ENCODE measurements around the gene CEBPB.

CEBPB gene

DNA sequence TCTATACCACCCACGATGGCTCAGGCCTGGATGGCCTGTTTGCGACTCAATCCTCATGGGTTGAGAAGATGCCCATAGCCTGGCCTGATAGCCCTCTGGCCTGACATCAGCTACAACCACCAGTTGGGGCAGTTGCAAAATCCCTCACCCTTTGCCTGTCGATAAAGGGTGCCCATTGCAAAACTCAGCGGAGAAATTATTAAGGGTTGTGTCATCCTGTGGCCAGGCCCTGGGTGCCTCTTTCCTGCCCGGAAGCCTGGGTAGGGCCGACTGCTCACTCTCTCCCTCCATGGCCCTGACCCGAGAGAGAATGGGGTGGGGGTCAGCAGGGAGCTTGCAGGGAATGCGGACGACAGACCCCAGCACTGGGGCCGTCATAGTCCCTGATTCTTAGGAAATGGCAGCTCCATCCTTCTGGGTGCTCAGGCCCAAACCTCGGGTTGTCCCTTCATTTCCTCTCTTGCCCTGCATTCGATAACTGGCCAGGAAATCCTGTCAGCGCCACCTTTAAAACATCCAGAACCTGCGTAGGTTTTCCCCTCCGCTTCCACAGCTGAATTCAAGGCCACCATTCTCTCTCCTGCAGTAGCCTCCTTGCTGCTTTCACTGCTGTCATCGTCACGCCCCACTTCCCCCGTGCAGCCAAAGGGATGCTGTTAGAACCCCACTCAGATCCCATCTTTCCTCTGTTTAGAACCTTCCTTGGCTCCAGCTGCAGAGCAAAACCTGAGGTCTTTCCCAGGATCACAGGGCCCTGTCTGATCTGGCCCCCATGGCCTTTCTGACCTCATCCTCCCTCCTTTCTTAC lies 31.1 kb downstream of the CEBPB start:
- Mint-ChIP-seq H3K4me3 (no peak overlapping the region), H3K9me3 (no peaks in the 10 kb centered on the region), H3K4me1 (ENCODE audit: low read depth) (peaks cover 10% of the 10 kb centered on the region), H3K27me3 (no peaks in the 10 kb centered on the region), H3K36me3 (ENCODE audit: low read depth) (no peaks in the 10 kb centered on the region), H3K27ac (peak overlapping the region; percentile 2)

DNA sequence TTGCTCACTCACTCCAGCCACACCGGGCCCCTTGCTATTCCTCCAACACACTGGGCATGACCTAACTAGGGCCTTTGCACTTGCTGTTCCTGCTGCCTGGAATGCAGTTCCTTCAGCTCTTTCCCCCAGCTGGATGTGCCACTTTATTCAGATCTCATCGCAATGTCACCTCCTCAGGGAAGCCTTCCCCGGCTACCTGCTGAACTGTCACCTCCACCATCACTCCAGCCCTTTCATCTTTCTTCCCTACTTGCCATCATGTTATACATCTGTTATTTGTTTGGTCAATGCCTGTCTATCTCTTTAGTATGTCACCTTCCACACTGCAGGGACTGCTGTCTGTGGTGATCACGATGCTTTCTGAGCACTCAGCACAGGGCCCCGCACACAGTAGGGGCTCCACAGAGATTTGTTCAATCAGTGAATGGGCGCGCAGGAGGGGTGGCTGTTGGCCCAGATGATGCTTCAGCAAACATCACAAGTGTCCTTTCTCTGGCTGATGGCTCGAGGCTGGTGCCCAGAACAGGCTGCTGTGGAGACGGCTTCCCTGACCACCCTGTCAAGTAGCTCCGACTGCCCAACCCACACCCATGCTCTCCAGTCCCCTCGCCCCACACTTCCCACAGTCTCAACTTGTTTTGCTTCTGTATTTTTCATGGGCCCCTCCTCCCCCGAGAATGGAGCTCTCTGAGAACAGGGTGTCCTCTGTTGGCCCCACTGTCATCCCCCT lies 31.8 kb downstream of the CEBPB start:
- H3K9me3 Mint-ChIP-seq: no peaks in the 10 kb centered on the region

DNA sequence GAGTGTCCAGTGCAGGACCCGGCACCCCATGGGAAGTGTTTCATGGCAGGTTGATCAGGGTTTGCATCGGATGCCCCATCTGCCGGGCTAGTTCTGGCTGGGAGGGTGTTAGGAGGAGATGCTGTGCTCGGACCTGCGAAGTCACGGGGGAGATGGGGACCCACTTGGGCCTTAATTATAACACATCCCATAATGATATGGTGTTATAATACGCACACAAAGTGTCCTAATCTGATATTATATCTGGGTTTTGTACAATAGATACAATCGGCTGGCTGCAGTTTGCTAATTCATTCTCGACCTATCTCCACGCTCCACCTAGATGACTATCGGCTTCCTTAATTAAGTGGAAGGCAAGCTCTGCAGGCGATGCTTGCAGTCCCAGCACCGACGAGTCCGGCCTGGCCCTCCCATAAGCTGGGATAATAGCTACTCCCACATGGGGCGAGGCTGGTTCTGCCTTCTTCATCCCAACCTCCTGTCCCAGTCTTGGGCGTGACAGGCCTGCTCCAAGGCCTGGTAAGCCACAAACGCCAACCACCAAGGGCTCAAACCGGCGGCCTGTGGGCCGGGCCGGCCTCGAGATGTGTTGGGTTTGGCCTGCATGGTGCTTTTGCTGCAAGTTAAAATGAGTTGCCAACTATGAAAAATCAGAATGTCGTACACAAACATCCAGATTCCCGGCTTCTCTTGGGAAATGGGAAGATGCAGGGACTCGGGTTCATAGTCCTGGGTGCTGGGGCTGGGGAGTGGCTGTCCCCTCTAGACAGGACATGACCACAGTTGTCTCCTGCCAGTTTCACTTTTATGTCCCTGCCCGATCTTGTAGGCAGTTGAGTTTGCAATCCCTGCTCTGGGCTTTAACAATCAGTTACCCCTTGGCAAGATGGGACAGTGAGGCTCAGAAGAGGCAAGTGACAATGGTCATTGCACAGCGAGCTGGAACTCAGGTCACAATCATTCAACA lies 32.7 kb downstream of the CEBPB start:
- Mint-ChIP-seq H3K4me3 (no peak overlapping the region), H3K9me3 (no peaks in the 10 kb centered on the region), H3K4me1 (ENCODE audit: low read depth) (peaks cover 18% of the 10 kb centered on the region), H3K36me3 (ENCODE audit: low read depth) (no peaks in the 10 kb centered on the region), H3K27me3 (no peaks in the 10 kb centered on the region), H3K27ac (no peak overlapping the region)

More for the DNA sequence above, 31.8 kb downstream of the CEBPB start:
- peak overlapping the region; percentile 2 for H3K27ac Mint-ChIP-seq
- peaks cover 18% of the 10 kb centered on the region for H3K4me1 Mint-ChIP-seq (ENCODE audit: low read depth)
- no peaks in the 10 kb centered on the region for H3K36me3 Mint-ChIP-seq (ENCODE audit: low read depth)
- H3K4me3 Mint-ChIP-seq: no peak overlapping the region
- H3K27me3 Mint-ChIP-seq: no peaks in the 10 kb centered on the region

DNA sequence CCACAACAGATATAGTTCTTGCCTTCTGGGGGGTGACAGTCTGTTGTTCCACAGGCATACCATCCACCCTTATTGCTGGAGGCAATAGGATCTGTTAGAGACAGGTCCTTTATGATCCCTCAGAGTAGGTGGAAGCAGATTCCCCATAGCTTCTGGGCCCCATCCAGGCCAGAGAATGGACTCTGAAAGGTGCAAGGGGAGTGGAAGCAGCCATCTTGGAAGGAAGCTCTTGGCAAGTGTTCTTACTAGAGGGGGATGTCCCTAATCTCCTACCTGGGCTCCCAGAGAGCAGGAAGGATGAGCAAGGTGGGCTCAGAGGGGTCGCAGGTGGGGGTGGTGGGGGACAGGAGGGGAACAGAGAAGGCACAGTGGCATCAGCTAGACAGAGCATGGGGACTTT lies 33.4 kb downstream of the CEBPB start:
- no peaks in the 10 kb centered on the region for H3K27me3 Mint-ChIP-seq
- H3K36me3 Mint-ChIP-seq (ENCODE audit: low read depth): no peaks in the 10 kb centered on the region
- no peaks in the 10 kb centered on the region for H3K9me3 Mint-ChIP-seq
- H3K4me3 Mint-ChIP-seq: no peak overlapping the region
- peaks cover 19% of the 10 kb centered on the region for H3K4me1 Mint-ChIP-seq (ENCODE audit: low read depth)
- no peak overlapping the region for H3K27ac Mint-ChIP-seq

DNA sequence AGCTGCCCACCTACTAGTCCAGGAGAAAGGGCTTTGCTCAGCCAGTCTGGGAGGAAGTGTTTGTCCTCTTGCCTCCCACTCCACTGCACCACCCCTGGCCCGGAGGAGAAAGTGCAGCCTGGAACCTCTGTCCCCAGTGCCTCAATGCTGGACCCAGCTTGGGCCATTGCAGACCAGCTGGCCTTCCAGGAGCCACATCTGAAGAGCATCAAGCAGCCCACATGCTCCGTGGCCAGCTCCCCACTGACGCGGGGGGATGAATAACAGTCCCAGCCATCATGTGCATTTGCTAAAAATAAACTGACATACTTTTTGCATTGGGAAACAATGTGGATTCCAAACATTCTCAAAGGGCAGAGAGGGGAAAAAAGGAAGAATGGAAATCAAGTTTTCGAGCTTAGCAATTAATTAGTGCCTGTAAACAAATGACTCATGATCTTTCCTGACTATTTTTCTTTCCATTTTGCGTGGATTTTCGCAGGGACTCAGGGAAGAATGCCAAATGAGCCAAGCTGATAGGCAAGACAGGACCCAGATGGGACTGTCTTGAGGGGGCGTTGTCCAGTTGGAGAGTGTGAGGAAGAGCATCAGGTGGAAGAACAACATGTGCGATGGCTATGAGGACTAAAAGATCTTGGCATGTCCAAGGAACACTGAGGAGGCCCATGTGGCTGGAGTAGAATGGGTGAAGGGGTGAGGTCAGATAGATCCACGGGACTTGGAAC lies 34.1 kb downstream of the CEBPB start:
- Mint-ChIP-seq H3K9me3 (no peaks in the 10 kb centered on the region), H3K27ac (peak overlapping the region; percentile 0), H3K36me3 (ENCODE audit: low read depth) (no peaks in the 10 kb centered on the region), H3K4me3 (no peak overlapping the region), H3K27me3 (no peaks in the 10 kb centered on the region), H3K4me1 (ENCODE audit: low read depth) (peaks cover 21% of the 10 kb centered on the region)

DNA sequence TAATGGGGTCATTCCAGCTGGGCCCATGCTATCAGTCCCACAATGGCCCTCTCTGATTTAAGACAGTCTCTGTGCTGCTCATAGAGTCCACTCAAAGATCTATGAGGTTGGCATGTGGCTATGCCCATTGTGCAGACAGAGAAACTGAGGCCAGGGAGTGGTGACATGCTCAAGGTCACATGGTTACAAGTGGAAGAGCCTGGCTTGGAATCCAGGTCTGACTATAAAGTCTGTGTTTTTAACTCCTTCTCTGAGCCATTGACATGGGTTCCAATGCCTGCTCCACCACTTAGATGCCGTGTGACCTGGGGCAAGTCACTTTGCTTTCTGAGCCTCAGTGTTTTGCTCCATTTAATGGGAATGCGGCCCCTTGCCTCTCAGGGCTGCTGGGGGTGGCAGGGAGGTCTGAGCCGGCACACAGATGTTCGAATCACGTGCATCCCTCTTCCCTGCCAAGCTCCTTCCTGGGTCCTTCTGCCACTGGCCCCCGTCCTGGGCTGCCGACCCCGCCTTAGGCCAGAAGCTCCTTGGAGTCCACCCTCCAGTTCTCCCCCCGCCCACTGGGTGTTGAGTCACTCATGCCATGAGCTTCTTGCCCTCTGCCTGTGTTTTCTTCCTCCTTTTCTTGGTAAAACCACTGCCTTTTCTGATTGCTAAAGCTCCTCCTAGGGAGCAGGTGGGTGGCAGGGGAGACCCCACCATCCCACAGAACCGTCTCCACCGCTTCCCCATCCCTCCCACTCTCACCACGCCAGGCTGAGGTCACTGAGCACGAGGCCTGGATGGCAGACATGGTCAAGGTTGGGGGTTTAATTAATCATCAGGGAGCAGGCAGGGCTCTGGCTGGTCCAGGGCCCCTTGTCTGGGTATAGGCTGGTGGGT lies 35.7 kb downstream of the CEBPB start:
- Mint-ChIP-seq H3K27me3 (no peaks in the 10 kb centered on the region), H3K27ac (peak overlapping the region; percentile 88), H3K9me3 (no peaks in the 10 kb centered on the region), H3K36me3 (ENCODE audit: low read depth) (no peaks in the 10 kb centered on the region), H3K4me1 (ENCODE audit: low read depth) (peaks cover 21% of the 10 kb centered on the region), H3K4me3 (no peak overlapping the region)

DNA sequence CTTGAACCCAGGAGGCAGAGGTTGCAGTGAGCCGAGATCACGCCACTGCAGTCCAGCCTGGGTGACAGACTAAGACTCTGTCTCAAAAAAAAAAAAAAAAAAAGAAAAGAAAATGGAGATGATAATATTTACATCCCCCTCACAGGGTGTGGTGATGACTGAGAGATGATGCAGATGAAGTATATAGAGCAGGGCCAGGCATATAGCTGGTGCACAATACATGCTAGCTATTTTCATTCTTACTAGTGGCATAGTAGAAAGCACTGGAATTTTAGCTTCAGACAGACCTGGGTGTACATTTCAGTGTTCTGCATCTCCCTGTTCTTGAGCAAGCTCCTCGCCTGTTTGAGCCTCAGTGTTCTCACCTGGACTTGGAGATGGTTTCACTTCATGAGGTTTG lies 36.9 kb downstream of the CEBPB start:
- Mint-ChIP-seq H3K36me3 (ENCODE audit: low read depth) (no peaks in the 10 kb centered on the region), H3K9me3 (no peaks in the 10 kb centered on the region), H3K4me3 (no peak overlapping the region), H3K27me3 (no peaks in the 10 kb centered on the region), H3K27ac (peak overlapping the region; percentile 54), H3K4me1 (ENCODE audit: low read depth) (peaks cover 21% of the 10 kb centered on the region)

DNA sequence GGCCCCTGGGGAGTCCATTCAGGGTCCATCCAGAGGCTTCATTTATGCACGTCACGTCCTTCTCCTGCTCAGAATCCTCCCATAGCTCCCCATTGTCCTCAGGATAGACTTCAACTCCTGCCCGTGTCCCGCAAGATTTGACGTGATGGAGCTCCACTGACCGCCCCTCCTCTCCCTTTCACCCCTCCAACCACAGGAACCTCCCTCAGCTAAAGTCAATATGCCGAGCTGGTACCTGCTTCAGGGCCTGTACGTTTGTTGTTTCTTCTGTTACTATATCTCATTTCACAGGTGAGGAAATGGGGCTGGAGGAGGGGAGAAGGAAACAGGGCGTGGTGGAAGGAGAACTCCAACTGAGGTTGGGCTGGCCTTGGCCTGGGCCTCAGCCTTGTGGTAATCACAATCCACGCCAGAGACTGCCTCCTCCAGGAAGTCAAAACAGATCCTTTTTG lies 38.6 kb downstream of the CEBPB start:
- Mint-ChIP-seq H3K36me3 (ENCODE audit: low read depth) (no peaks in the 10 kb centered on the region), H3K9me3 (no peaks in the 10 kb centered on the region), H3K4me3 (no peak overlapping the region), H3K27me3 (no peaks in the 10 kb centered on the region), H3K27ac (no peak overlapping the region), H3K4me1 (ENCODE audit: low read depth) (peaks cover 21% of the 10 kb centered on the region)

DNA sequence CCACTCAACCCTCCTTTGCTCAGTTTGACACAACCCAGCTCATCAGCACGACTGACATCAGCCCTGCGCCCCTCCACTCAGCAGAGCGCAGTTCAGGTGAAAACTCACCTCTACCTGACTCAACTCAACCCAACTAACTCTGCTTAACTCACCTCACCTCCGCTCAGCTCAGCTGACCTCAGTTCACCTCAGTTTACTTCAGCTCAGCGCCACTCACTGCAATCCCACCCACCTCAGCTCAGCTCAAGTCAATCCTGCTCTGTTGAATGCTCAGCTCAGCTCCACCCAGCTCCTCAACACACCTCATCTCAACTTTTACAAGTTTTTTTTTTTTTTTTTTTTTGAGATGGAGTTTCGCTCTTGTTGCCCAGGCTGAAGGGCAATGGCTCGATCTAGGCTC lies 39.6 kb downstream of the CEBPB start:
- Mint-ChIP-seq H3K27ac (peak overlapping the region; percentile 34), H3K4me3 (no peak overlapping the region), H3K36me3 (ENCODE audit: low read depth) (no peaks in the 10 kb centered on the region), H3K9me3 (no peaks in the 10 kb centered on the region), H3K27me3 (no peaks in the 10 kb centered on the region), H3K4me1 (ENCODE audit: low read depth) (peaks cover 18% of the 10 kb centered on the region)

DNA sequence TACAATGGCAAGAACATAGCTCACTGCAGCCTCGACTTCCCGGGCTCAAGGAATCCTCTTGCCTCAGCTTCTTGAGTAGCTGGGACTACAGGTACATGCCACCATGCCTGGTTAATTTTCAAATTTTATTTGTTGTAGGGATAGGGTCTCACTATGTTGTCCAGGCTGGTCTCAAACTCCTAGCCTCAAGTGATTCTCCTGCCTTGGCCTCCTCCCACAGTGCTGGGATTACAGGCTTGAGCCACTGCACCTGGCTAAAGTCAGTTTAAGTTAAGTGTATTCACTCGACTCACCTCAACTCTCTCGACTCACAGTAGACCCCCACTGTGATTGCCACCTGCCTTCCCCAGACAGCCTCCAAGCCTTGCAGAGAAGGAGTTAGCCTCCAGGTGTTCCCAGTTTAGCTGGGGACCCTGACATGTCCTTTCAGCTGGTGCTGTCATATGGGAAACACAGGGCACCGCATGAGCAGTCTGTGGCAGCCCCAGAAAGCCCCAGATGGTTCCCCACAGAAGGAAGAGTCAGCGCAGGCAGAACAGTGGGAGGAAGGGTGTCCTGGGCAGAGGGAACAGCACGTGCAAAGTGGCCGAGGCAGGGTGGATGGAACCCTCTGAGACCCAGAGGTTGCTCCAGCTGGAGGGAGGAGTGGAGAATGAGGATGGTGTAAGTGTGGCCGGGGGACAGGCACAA lies 40.4 kb downstream of the CEBPB start:
- no peaks in the 10 kb centered on the region for H3K36me3 Mint-ChIP-seq (ENCODE audit: low read depth)
- no peaks in the 10 kb centered on the region for H3K9me3 Mint-ChIP-seq
- H3K4me3 Mint-ChIP-seq: no peak overlapping the region
- H3K27me3 Mint-ChIP-seq: no peaks in the 10 kb centered on the region
- H3K27ac Mint-ChIP-seq: no peak overlapping the region
- peaks cover 25% of the 10 kb centered on the region for H3K4me1 Mint-ChIP-seq (ENCODE audit: low read depth)

DNA sequence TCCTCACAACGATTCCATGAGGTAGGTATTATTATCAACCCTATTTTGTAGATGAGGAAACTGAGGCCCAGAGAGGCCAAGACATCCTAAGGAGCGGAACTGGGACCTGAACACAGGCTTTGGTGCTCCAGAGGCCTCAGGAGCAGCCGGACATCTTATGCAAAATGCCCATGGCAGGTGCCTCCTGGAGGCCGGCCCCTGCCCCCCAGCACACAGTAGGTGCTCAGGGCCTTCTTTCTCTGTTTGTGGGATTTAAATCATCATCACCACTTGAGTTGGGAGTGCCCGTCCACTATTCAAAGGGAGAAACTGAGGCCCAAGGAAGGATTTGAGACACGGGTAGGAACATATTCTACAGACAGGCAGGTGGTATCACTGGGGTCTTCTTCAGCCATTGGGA lies 41.2 kb downstream of the CEBPB start:
- no peaks in the 10 kb centered on the region for H3K36me3 Mint-ChIP-seq (ENCODE audit: low read depth)
- no peak overlapping the region for H3K4me3 Mint-ChIP-seq
- no peak overlapping the region for H3K27ac Mint-ChIP-seq
- H3K4me1 Mint-ChIP-seq (ENCODE audit: low read depth): peaks cover 19% of the 10 kb centered on the region
- H3K27me3 Mint-ChIP-seq: no peaks in the 10 kb centered on the region
- H3K9me3 Mint-ChIP-seq: no peaks in the 10 kb centered on the region

DNA sequence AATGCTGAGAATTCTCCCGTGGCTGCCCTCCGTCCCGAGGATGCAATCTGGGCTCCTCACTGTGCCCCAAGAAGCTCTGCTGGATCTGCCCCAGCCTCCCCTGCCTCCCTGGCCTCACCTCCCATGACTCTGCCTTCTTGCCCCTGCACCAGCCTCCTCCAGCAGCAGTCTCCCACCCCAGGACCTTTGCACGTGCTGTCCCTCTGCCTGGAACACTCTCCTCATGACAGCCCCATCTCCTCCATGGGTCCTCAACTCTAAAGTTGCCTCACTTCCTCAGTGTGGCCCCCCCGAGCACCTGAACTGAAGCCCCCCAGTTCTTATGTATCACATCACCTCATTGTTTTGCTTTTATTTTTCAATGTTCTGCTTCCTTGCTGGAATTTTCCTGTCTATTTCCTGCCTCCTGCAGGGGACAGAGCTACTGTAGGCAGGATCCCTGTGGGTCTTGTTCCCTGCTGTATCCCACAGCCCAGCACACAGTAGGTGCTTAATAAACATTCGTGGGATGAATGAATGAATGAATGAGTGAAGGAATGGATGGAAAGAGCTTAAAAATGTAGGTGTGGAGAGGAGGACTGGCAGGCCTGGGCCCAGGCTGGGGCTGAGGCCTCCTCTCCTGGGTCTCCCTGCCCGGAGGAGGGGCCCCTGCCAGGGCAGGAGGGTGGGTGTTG lies 42.2 kb downstream of the CEBPB start:
- H3K27me3 Mint-ChIP-seq: no peaks in the 10 kb centered on the region
- H3K4me1 Mint-ChIP-seq (ENCODE audit: low read depth): peaks cover 13% of the 10 kb centered on the region
- H3K9me3 Mint-ChIP-seq: no peaks in the 10 kb centered on the region
- H3K36me3 Mint-ChIP-seq (ENCODE audit: low read depth): no peaks in the 10 kb centered on the region
- H3K27ac Mint-ChIP-seq: no peak overlapping the region
- H3K4me3 Mint-ChIP-seq: no peak overlapping the region
